Stimulated activated CD8-positive, alpha-beta memory T cell treated with anti-CD3 and anti-CD28 coated beads, Interleukin-15, amount 100 ng/mL, for 24 hours (primary cell): ENCODE measurements around the gene PCNT.
"Not testable (repeated sequence)": the region's sequence is repeated elsewhere in the genome, so short reads cannot be mapped to it uniquely, and the experiment has no call there.

Source experiments
- DNase-seq: peaks from one replicate; pipeline ENCODE4 v3.0.0-alpha.2; 2020; ENCODE audit warnings: low read depth

PCNT gene

GRCh38 chr21:46384556-46384955 is 60.6 kb downstream of the PCNT start:
- DNase-seq = no peak

- no peak for DNase-seq
Observed at GRCh38 chr21:46385846-46386733, 62.1 kb downstream of the PCNT start.

GRCh38 chr21:46386734-46387088 is 62.8 kb downstream of the PCNT start:
- DNase-seq = no peak

GRCh38 chr21:46388206-46388880 is 64.4 kb downstream of the PCNT start:
- DNase-seq = no peak

GRCh38 chr21:46388896-46389295 is 64.9 kb downstream of the PCNT start:
- DNase-seq = no peak

GRCh38 chr21:46390603-46391545 is 66.9 kb downstream of the PCNT start:
- DNase-seq = no peak

GRCh38 chr21:46391773-46392172 is 67.8 kb downstream of the PCNT start:
- DNase-seq = no peak

GRCh38 chr21:46392921-46393320 is 69.0 kb downstream of the PCNT start:
- DNase-seq = no peak

GRCh38 chr21:46393451-46393940 is 69.5 kb downstream of the PCNT start:
- no peak for DNase-seq

- no peak for DNase-seq
Observed at GRCh38 chr21:46393941-46394594, 70.1 kb downstream of the PCNT start.

- DNase-seq = no peak
Observed at GRCh38 chr21:46394595-46395104, 70.7 kb downstream of the PCNT start.

GRCh38 chr21:46397211-46397905 is 73.4 kb downstream of the PCNT start:
- DNase-seq = no peak

- no peak for DNase-seq
Observed at GRCh38 chr21:46397993-46398392, 74.0 kb downstream of the PCNT start.

GRCh38 chr21:46399129-46399528 is 75.2 kb downstream of the PCNT start:
- no peak for DNase-seq

- DNase-seq = no peak
Observed at GRCh38 chr21:46399686-46400085, 75.7 kb downstream of the PCNT start.

GRCh38 chr21:46401186-46401910 is 77.4 kb downstream of the PCNT start:
- no peak for DNase-seq

GRCh38 chr21:46402421-46402820 is 78.5 kb downstream of the PCNT start:
- DNase-seq = no peak

GRCh38 chr21:46403234-46403811 is 79.4 kb downstream of the PCNT start:
- DNase-seq = not testable (repeated sequence)

GRCh38 chr21:46404306-46404705 is 80.3 kb downstream of the PCNT start:
- no peak for DNase-seq

- no peak for DNase-seq
Observed at GRCh38 chr21:46406001-46406400, 82.0 kb downstream of the PCNT start.
